ENCODE measurements around the gene TIMP2. TPM values are rescaled to one million over a fixed set of nuclear protein-coding genes. Genes with fewer than 3 reads are reported as not detected.
"Not testable (repeated sequence)": the region's sequence is repeated elsewhere in the genome, so short reads cannot be mapped to it uniquely, and the experiment has no call there.

TIMP2 gene
- total RNA-seq: 34.1 and 39.5 TPM in 2 replicates

- peak; percentile 37 for DNase-seq (ENCODE audit: low read depth, low spot score)
These were observed at the start of gene TIMP2 for GRCh38 chr17:78925234-78925633. TIMP2 (minus strand) TSS chr17:78925387; CDS start chr17:78925088, 299 bp downstream.

- no peak for DNase-seq (ENCODE audit: low read depth, low spot score)
These were observed 48.8 kb upstream of the TIMP2 start for GRCh38 chr17:78973792-78974520.

- no peak for DNase-seq (ENCODE audit: low read depth, low spot score)
These were observed 48.0 kb upstream of the TIMP2 start for GRCh38 chr17:78973196-78973595.

GRCh38 chr17:78972507-78973105, 47.4 kb upstream of the TIMP2 start:
- DNase-seq (ENCODE audit: low read depth, low spot score): no peak

- DNase-seq (ENCODE audit: low read depth, low spot score): no peak
These were observed 46.7 kb upstream of the TIMP2 start for GRCh38 chr17:78971756-78972506.

- DNase-seq (ENCODE audit: low read depth, low spot score): peak; percentile 33
These were observed 45.9 kb upstream of the TIMP2 start for GRCh38 chr17:78970834-78971755.

- DNase-seq (ENCODE audit: low read depth, low spot score): no peak
These were observed 44.7 kb upstream of the TIMP2 start for GRCh38 chr17:78969865-78970264.

- DNase-seq (ENCODE audit: low read depth, low spot score): no peak
These were observed 42.7 kb upstream of the TIMP2 start for GRCh38 chr17:78967782-78968362.

- DNase-seq (ENCODE audit: low read depth, low spot score): no peak
These were observed 41.9 kb upstream of the TIMP2 start for GRCh38 chr17:78966910-78967600.

GRCh38 chr17:78966123-78966813, 41.1 kb upstream of the TIMP2 start:
- no peak for DNase-seq (ENCODE audit: low read depth, low spot score)

- no peak for DNase-seq (ENCODE audit: low read depth, low spot score)
These were observed 40.3 kb upstream of the TIMP2 start for GRCh38 chr17:78965491-78965924.

GRCh38 chr17:78963378-78963777, 38.2 kb upstream of the TIMP2 start:
- DNase-seq (ENCODE audit: low read depth, low spot score): no peak

- not testable (repeated sequence) for DNase-seq (ENCODE audit: low read depth, low spot score)
These were observed 37.8 kb upstream of the TIMP2 start for GRCh38 chr17:78962984-78963348.

- no peak for DNase-seq (ENCODE audit: low read depth, low spot score)
These were observed 37.3 kb upstream of the TIMP2 start for GRCh38 chr17:78962345-78962983.

GRCh38 chr17:78961571-78961970, 36.4 kb upstream of the TIMP2 start:
- DNase-seq (ENCODE audit: low read depth, low spot score): no peak

- DNase-seq (ENCODE audit: low read depth, low spot score): no peak
These were observed 35.7 kb upstream of the TIMP2 start for GRCh38 chr17:78960928-78961327.

- no peak for DNase-seq (ENCODE audit: low read depth, low spot score)
These were observed 34.6 kb upstream of the TIMP2 start for GRCh38 chr17:78959803-78960202.

- DNase-seq (ENCODE audit: low read depth, low spot score): no peak
These were observed 33.5 kb upstream of the TIMP2 start for GRCh38 chr17:78958641-78959127.

- DNase-seq (ENCODE audit: low read depth, low spot score): no peak
These were observed 31.9 kb upstream of the TIMP2 start for GRCh38 chr17:78957128-78957527.

All from pulmonary artery endothelial cell (primary cell).